ENCODE data around the gene FAM81B.

The FAM81B gene

GRCh38 chr5:95365302-95366095 lies 25.7 kb upstream of the FAM81B start:
- H3K4me3 ChIP-seq (replicated peaks; ENCODE audit: low read depth, low read length) = no peak overlapping the region
- no peak for DNase-seq (ENCODE audit: low read depth)
- TF ChIP-seq CTCF (IDR thresholded peaks at IDR 0.05; ENCODE audit: low read length, missing control alignments) = no peak

- no peak overlapping the region for H3K4me3 ChIP-seq (replicated peaks; ENCODE audit: low read depth, low read length)
- TF ChIP-seq CTCF (IDR thresholded peaks at IDR 0.05; ENCODE audit: low read length, missing control alignments) = no peak
- DNase-seq (ENCODE audit: low read depth) = no peak
Measured at GRCh38 chr5:95369782-95370181, 21.4 kb upstream of the FAM81B start.

GRCh38 chr5:95374061-95374460 lies 17.1 kb upstream of the FAM81B start:
- no peak for TF ChIP-seq CTCF (IDR thresholded peaks at IDR 0.05; ENCODE audit: low read length, missing control alignments)
- no peak overlapping the region for H3K4me3 ChIP-seq (replicated peaks; ENCODE audit: low read depth, low read length)
- no peak for DNase-seq (ENCODE audit: low read depth)

- no peak for DNase-seq (ENCODE audit: low read depth)
- H3K4me3 ChIP-seq (replicated peaks; ENCODE audit: low read depth, low read length) = no peak overlapping the region
- TF ChIP-seq CTCF (IDR thresholded peaks at IDR 0.05; ENCODE audit: low read length, missing control alignments) = no peak
Measured at GRCh38 chr5:95375591-95375990, 15.6 kb upstream of the FAM81B start.

- no peak for DNase-seq (ENCODE audit: low read depth)
- no peak for TF ChIP-seq CTCF (IDR thresholded peaks at IDR 0.05; ENCODE audit: low read length, missing control alignments)
- no peak overlapping the region for H3K4me3 ChIP-seq (replicated peaks; ENCODE audit: low read depth, low read length)
Measured at GRCh38 chr5:95379133-95379532, 12.0 kb upstream of the FAM81B start.

GRCh38 chr5:95380103-95380628 lies 11.0 kb upstream of the FAM81B start:
- TF ChIP-seq CTCF (IDR thresholded peaks at IDR 0.05; ENCODE audit: low read length, missing control alignments) = no peak
- no peak overlapping the region for H3K4me3 ChIP-seq (replicated peaks; ENCODE audit: low read depth, low read length)
- DNase-seq (ENCODE audit: low read depth) = no peak

- no peak for TF ChIP-seq CTCF (IDR thresholded peaks at IDR 0.05; ENCODE audit: low read length, missing control alignments)
- DNase-seq (ENCODE audit: low read depth) = no peak
Measured at GRCh38 chr5:95382801-95383200, 8.4 kb upstream of the FAM81B start.

More at GRCh38 chr5:95382801-95383200, 8.4 kb upstream of the FAM81B start:
- H3K4me3 ChIP-seq (replicated peaks; ENCODE audit: low read depth, low read length) = no peak overlapping the region
